ENCODE data around the gene DNAAF9.

DNA sequence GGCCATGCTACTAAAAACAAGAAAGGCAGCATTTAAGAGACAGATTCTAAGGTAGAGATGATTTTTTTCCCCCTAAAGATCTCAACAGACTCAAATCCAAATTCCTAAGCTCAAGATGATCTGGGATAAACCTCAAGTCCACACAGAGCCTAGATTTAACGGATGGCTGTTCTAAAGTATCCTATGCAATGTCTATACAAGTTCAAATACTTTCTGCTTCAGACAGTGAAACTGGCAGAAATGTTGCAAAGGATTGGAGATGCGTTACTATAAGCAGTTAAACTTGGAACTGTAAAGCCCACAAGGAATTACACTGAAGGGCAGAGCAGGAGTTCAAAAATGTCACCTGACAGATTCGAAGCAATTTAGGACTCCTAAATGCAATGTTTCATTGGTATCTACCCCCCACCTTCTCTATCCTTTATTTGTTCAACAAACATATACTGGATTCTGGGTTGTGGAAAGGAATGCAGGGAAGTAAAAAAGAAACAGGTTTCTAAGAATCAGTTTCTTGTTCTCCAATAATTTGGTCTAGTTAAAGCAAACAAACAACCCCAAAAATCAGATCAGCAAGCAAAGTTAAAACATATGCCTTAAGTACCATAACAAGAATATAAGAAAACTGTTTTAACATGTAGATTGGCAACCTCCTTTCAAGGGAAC is 1.6 kb downstream of the DNAAF9 start:
- no peak for TF ChIP-seq POLR2A (IDR thresholded peaks at IDR 0.05; ENCODE audit: extremely low read depth, insufficient read length)
- TF ChIP-seq, protein P1, sequence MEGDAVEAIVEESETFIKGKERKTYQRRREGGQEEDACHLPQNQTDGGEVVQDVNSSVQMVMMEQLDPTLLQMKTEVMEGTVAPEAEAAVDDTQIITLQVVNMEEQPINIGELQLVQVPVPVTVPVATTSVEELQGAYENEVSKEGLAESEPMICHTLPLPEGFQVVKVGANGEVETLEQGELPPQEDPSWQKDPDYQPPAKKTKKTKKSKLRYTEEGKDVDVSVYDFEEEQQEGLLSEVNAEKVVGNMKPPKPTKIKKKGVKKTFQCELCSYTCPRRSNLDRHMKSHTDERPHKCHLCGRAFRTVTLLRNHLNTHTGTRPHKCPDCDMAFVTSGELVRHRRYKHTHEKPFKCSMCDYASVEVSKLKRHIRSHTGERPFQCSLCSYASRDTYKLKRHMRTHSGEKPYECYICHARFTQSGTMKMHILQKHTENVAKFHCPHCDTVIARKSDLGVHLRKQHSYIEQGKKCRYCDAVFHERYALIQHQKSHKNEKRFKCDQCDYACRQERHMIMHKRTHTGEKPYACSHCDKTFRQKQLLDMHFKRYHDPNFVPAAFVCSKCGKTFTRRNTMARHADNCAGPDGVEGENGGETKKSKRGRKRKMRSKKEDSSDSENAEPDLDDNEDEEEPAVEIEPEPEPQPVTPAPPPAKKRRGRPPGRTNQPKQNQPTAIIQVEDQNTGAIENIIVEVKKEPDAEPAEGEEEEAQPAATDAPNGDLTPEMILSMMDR (IDR thresholded peaks at IDR 0.05; ENCODE audit: low read depth, low read length), result no peak

Data from NB4 (cell line).